Measurements from ENCODE around the gene UGT1A4. TPM values are rescaled to one million over a fixed set of nuclear protein-coding genes. Genes with fewer than 3 reads are reported as not detected.

UGT1A4 gene
- total and polyA plus RNA-seq, 2 of the 8 experiments (the other 6 are each of a cell fraction or from before 2014, with no cell fraction given): not detected

DNA sequence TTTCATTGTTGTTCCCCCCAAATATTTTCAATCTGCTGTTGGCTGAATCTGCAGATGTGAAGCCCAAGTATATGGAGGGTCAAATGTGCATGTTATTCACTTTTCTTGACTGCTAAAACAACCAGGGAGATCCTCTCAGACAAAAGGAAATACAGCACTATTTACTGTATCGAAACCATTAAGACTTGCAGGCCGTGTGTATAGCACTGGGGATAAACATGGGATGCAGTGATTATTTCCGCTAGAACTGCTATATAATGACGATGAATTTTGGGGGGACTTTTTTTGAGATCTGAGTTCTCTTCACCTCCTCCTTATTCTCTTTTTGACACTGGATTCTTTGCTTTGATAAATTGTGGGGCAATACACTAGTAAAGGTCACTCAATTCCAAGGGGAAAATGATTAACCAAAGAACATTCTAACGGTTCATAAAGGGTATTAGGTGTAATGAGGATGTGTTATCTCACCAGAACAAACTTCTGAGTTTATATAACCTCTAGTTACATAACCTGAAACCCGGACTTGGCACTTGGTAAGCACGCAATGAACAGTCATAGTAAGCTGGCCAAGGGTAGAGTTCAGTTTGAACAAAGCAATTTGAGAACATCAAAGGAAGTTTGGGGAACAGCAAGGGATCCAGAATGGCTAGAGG, 38.0 kb downstream of the UGT1A4 start:
- no peak for DNase-seq (ENCODE audit: low read depth in 1 of 2, low spot score in 2 of 2)
- H3K36me3 ChIP-seq (ENCODE audit: control insufficient read depth in 2 of 4, insufficient read depth in 4 of 4, low read length in 3 of 4): no peaks in the 10 kb centered on the region
- peaks cover 6 to 7% of the 10 kb centered on the region in 2 experiments; a peak in 2 of 4 replicates for H3K9me3 ChIP-seq (ENCODE audit: insufficient read depth in 2 of 2, low read depth in 1 of 2, low read length in 1 of 2)
- H3K27ac ChIP-seq (ENCODE audit: low read depth, low read length): no peak overlapping the region
- H2BK5ac ChIP-seq (ENCODE audit: low read depth, low read length): no peak overlapping the region
- H3K4ac ChIP-seq (replicated peaks; ENCODE audit: insufficient read length, low read depth, low read length): no peak overlapping the region
- H3K23me2 ChIP-seq (ENCODE audit: low read depth, low read length): no peaks in the 10 kb centered on the region
- H4K5ac ChIP-seq (ENCODE audit: insufficient read length, low read depth, low read length): no peak overlapping the region
- no peaks in the 10 kb centered on the region for H3K27me3 ChIP-seq (replicated peaks in 1 of 4; ENCODE audit: control insufficient read depth in 3 of 4, extremely low read depth in 1 of 4, insufficient read depth in 3 of 4, low read length in 3 of 4)
- H2BK12ac ChIP-seq (ENCODE audit: low read depth, low read length): no peak overlapping the region
- ChIA-PET CTCF (ENCODE audit: partially characterized antibody) (no interaction called here), POLR2A (ENCODE audit: partially characterized antibody) (no interaction called here)
- H3K79me2 ChIP-seq (ENCODE audit: control insufficient read depth in 1 of 2, insufficient read depth in 2 of 2, low read length in 2 of 2): no peaks in the 10 kb centered on the region
- no peak overlapping the region for H4K8ac ChIP-seq (ENCODE audit: extremely low read depth, insufficient read depth, low read length)
- no peak overlapping the region for H3K56ac ChIP-seq (replicated peaks; ENCODE audit: insufficient read length, low read depth, low read length)
- H2AK5ac ChIP-seq (ENCODE audit: low read depth, low read length): no peak overlapping the region
- no peak overlapping the region for H3K4me3 ChIP-seq (ENCODE audit: extremely low read depth in 1 of 4, insufficient read depth in 2 of 4, low read depth in 3 of 4, low read length in 4 of 4)
- H3K4me1 ChIP-seq (replicated peaks in 1 of 4; ENCODE audit: control insufficient read depth in 3 of 4, insufficient read depth in 4 of 4, low read length in 3 of 4): no peaks in the 10 kb centered on the region
- H3K18ac ChIP-seq (ENCODE audit: extremely low read depth, low read length): no peak overlapping the region
- no peaks in the 10 kb centered on the region for H4K20me1 ChIP-seq (replicated peaks in 1 of 2; ENCODE audit: control insufficient read depth in 1 of 2, insufficient read depth in 2 of 2, low read length in 2 of 2)
- H2AFZ ChIP-seq (ENCODE audit: low read length): no peak overlapping the region
- H3K79me1 ChIP-seq (ENCODE audit: low read depth, low read length): no peaks in the 10 kb centered on the region
- no peak overlapping the region for H3K23ac ChIP-seq (ENCODE audit: insufficient read length)
- H3K14ac ChIP-seq (ENCODE audit: insufficient read length): no peak overlapping the region
- H2BK120ac ChIP-seq (replicated peaks; ENCODE audit: low read depth, low read length): no peak overlapping the region
- no peak overlapping the region for H2BK20ac ChIP-seq (ENCODE audit: low read length)
- FAIRE-seq: no peak
- H3K9ac ChIP-seq (replicated peaks in 1 of 4; ENCODE audit: extremely low read depth in 1 of 4, low read depth in 3 of 4, low read length in 3 of 4): no peak overlapping the region
- H2BK15ac ChIP-seq (ENCODE audit: low read length): no peak overlapping the region
- no peak overlapping the region for H4K91ac ChIP-seq (replicated peaks; ENCODE audit: insufficient read length, low read length)
- no peak overlapping the region for H3K4me2 ChIP-seq (ENCODE audit: insufficient read depth in 1 of 2, low read depth in 2 of 2, low read length in 2 of 2)
- 90% methylated on average over 6 of the region's 7 CpGs; no CpG with 5 or more reads in 1 of the 2 experiments for WGBS, 2 experiments (ENCODE audit: extremely low coverage in 1 of 2, insufficient coverage in 1 of 2, insufficient read length in 1 of 2, insufficient replicate concordance in 2 of 2, low coverage in 1 of 2, low lambda C conversion rate in 2 of 2, missing lambda C conversion rate in 1 of 2)
- TF ChIP-seq CHD1 (IDR thresholded peaks at IDR 0.05; ENCODE audit: low read depth, low read length) (no peak), SIX5 (IDR thresholded peaks at IDR 0.05; ENCODE audit: low read depth, low read length) (no peak), SAP30 (IDR thresholded peaks at IDR 0.05; ENCODE audit: insufficient read depth, insufficient replicate concordance, low read length) (no peak), CHD2 (IDR thresholded peaks at IDR 0.05; ENCODE audit: low read length) (no peak), BCL11A (IDR thresholded peaks at IDR 0.05; ENCODE audit: low read depth in 2 of 2, low read length in 2 of 2) (no peak), RBBP5 (IDR thresholded peaks at IDR 0.05; ENCODE audit: borderline replicate concordance, low read depth, low read length) (no peak), EGR1 (IDR thresholded peaks at IDR 0.05; ENCODE audit: borderline replicate concordance, low read depth, low read length) (no peak), CEBPB (IDR thresholded peaks at IDR 0.05; ENCODE audit: low read depth, low read length) (no peak)
- TF ChIP-seq, protein P1, sequence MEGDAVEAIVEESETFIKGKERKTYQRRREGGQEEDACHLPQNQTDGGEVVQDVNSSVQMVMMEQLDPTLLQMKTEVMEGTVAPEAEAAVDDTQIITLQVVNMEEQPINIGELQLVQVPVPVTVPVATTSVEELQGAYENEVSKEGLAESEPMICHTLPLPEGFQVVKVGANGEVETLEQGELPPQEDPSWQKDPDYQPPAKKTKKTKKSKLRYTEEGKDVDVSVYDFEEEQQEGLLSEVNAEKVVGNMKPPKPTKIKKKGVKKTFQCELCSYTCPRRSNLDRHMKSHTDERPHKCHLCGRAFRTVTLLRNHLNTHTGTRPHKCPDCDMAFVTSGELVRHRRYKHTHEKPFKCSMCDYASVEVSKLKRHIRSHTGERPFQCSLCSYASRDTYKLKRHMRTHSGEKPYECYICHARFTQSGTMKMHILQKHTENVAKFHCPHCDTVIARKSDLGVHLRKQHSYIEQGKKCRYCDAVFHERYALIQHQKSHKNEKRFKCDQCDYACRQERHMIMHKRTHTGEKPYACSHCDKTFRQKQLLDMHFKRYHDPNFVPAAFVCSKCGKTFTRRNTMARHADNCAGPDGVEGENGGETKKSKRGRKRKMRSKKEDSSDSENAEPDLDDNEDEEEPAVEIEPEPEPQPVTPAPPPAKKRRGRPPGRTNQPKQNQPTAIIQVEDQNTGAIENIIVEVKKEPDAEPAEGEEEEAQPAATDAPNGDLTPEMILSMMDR (IDR thresholded peaks at IDR 0.05; ENCODE audit: control extremely low read depth in 1 of 3, insufficient read depth in 1 of 3, low read depth in 1 of 3, low read length in 3 of 3): no peak
- TF ChIP-seq, protein P2, sequence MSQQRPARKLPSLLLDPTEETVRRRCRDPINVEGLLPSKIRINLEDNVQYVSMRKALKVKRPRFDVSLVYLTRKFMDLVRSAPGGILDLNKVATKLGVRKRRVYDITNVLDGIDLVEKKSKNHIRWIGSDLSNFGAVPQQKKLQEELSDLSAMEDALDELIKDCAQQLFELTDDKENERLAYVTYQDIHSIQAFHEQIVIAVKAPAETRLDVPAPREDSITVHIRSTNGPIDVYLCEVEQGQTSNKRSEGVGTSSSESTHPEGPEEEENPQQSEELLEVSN (IDR thresholded peaks at IDR 0.05): no peak
